H9 (cell line): ENCODE results near the gene FBXL16. TPM values are rescaled to one million over a fixed set of nuclear protein-coding genes. Genes with fewer than 3 reads are reported as not detected.

Source experiments
- DNase-seq: peaks from one replicate; pipeline ENCODE4 v3.0.0-alpha.2; 2017
- H2AFZ ChIP-seq: one replicate; pipeline ENCODE4 v1.6.1; 2013; ENCODE audit warnings: mild to moderate bottlenecking, low read length, control low read depth, moderate library complexity
- H2AK5ac ChIP-seq: 2 replicates; pipeline ENCODE4 v1.6.1; 2013; ENCODE audit warnings: low read length, control low read depth, mixed read lengths; ENCODE audit not compliant: insufficient read length
- H2BK120ac ChIP-seq: one replicate; pipeline ENCODE4 v1.6.1; 2013; ENCODE audit warnings: low read depth, mild to moderate bottlenecking, low read length, control low read depth, inconsistent platforms; ENCODE audit not compliant: poor library complexity, severe bottlenecking
- H2BK12ac ChIP-seq: 2 replicates; pipeline ENCODE4 v1.6.1; 2013; ENCODE audit warnings: low read length, control low read depth, mixed read lengths, low read depth; ENCODE audit not compliant: insufficient read length
- H2BK15ac ChIP-seq: 2 replicates; pipeline ENCODE4 v1.6.1; 2013; ENCODE audit warnings: low read depth, low read length, control low read depth
- H2BK20ac ChIP-seq: one replicate; pipeline ENCODE4 v1.6.1; 2013; ENCODE audit warnings: low read depth, mild to moderate bottlenecking, low read length, control low read depth, inconsistent platforms; ENCODE audit not compliant: poor library complexity, severe bottlenecking
- H2BK5ac ChIP-seq: 2 replicates; pipeline ENCODE4 v1.6.1; 2013; ENCODE audit warnings: low read length, control low read depth, mixed read lengths; ENCODE audit not compliant: insufficient read length
- H3K14ac ChIP-seq: 2 replicates; pipeline ENCODE4 v1.6.1; 2013; ENCODE audit warnings: low read length, control low read depth; ENCODE audit not compliant: insufficient read depth
- H3K18ac ChIP-seq: 2 replicates; pipeline ENCODE4 v1.6.1; 2013; ENCODE audit warnings: low read depth, mild to moderate bottlenecking, mixed read lengths, low read length, control low read depth; ENCODE audit not compliant: insufficient read length
- H3K23ac ChIP-seq: 2 replicates; pipeline ENCODE4 v1.6.1; 2013; ENCODE audit warnings: low read length, control low read depth, mixed read lengths, low read depth; ENCODE audit not compliant: insufficient read length
- H3K23me2 ChIP-seq: 2 replicates; pipeline ENCODE4 v1.6.1; 2013; ENCODE audit warnings: low read depth, mild to moderate bottlenecking, mixed read lengths, low read length, control low read depth; ENCODE audit not compliant: insufficient read length, poor library complexity, severe bottlenecking
- H3K27ac ChIP-seq: 2 replicates; pipeline ENCODE4 v1.5.1; 2013; ENCODE audit warnings: low read length, control low read depth, mixed read lengths, low read depth; ENCODE audit not compliant: insufficient read length
- H3K27me3 ChIP-seq: 2 replicates; pipeline ENCODE4 v1.6.1; 2013; ENCODE audit warnings: low read length, control low read depth, inconsistent platforms; ENCODE audit not compliant: insufficient read depth
- H3K4ac ChIP-seq: 2 replicates; pipeline ENCODE4 v1.6.1; 2013; ENCODE audit warnings: low read depth, mild to moderate bottlenecking, control low read depth, inconsistent platforms, low read length, moderate library complexity
- H3K4me1 ChIP-seq: 2 replicates; pipeline ENCODE4 v1.6.1; 2013; ENCODE audit warnings: low read length, control low read depth, inconsistent platforms; ENCODE audit not compliant: insufficient read depth
- H3K4me2 ChIP-seq: 2 replicates; pipeline ENCODE4 v1.6.1; 2013; ENCODE audit warnings: low read length, control low read depth, mixed read lengths; ENCODE audit not compliant: insufficient read length, insufficient read depth
- H3K56ac ChIP-seq: 2 replicates; pipeline ENCODE4 v1.6.1; 2013; ENCODE audit warnings: low read depth, mild to moderate bottlenecking, mixed read lengths, low read length, control low read depth; ENCODE audit not compliant: insufficient read length
- H3K79me1 ChIP-seq: 2 replicates; pipeline ENCODE4 v1.6.1; 2013; ENCODE audit warnings: low read depth, mild to moderate bottlenecking, moderate library complexity, low read length, control low read depth, inconsistent platforms; ENCODE audit not compliant: insufficient read depth, poor library complexity, severe bottlenecking
- H3K79me2 ChIP-seq: 2 replicates; pipeline ENCODE4 v1.6.1; 2013; ENCODE audit warnings: low read length, control low read depth, inconsistent platforms; ENCODE audit not compliant: insufficient read depth
- H3K9ac ChIP-seq: 2 replicates; pipeline ENCODE4 v1.6.1; 2013; ENCODE audit warnings: low read length, control low read depth, mixed read lengths; ENCODE audit not compliant: insufficient read length; ENCODE audit errors: extremely low read depth
- H3K9me3 ChIP-seq: one replicate; pipeline ENCODE4 v1.6.1; 2013; ENCODE audit warnings: low read depth, low read length, inconsistent platforms; ENCODE audit not compliant: control insufficient read depth
- H3T11ph ChIP-seq: one replicate; pipeline ENCODE4 v1.6.1; 2013; ENCODE audit warnings: mild to moderate bottlenecking, low read length, control low read depth, inconsistent platforms
- H4K20me1 ChIP-seq: one replicate; pipeline ENCODE4 v1.6.1; 2013; ENCODE audit not compliant: control insufficient read depth, insufficient read length, insufficient read depth
- H4K5ac ChIP-seq: 2 replicates; pipeline ENCODE4 v1.6.1; 2013; ENCODE audit warnings: low read depth, mild to moderate bottlenecking, mixed read lengths, low read length, control low read depth; ENCODE audit not compliant: insufficient read length
- H4K8ac ChIP-seq: replicated peaks from 2 replicates; pipeline ENCODE4 v1.6.1; 2013; ENCODE audit warnings: low read length, control low read depth, mixed read lengths, low read depth; ENCODE audit not compliant: insufficient read length
- H4K91ac ChIP-seq: 2 replicates; pipeline ENCODE4 v1.6.1; 2013; ENCODE audit warnings: low read depth, mild to moderate bottlenecking, moderate library complexity, mixed read lengths, low read length, control low read depth; ENCODE audit not compliant: insufficient read length
- H3K27ac Mint-ChIP-seq, 3 experiments: 2 replicates in 2 of 3; 3 replicates in 1 of 3; pipeline ENCODE4 v1.8.0; 2020 to 2021; ENCODE audit warnings: mixed read lengths in 3 of 3, mild to moderate bottlenecking in 1 of 3, moderate library complexity in 1 of 3
- H3K27me3 Mint-ChIP-seq: 2 replicates; pipeline ENCODE4 v1.8.0; 2021; ENCODE audit warnings: low read depth, mild to moderate bottlenecking, moderate library complexity, mixed read lengths
- H3K36me3 Mint-ChIP-seq, 3 experiments: 2 replicates in 2 of 3; 3 replicates in 1 of 3; pipeline ENCODE4 v1.8.0; 2020 to 2021; ENCODE audit warnings: low read depth in 3 of 3, mixed read lengths in 3 of 3; ENCODE audit not compliant: insufficient read depth in 1 of 3
- H3K4me1 Mint-ChIP-seq, 2 experiments: 2 replicates each; pipeline ENCODE4 v1.8.0; 2020; ENCODE audit warnings: mixed read lengths in 2 of 2
- H3K4me3 Mint-ChIP-seq, 2 experiments: 2 replicates in 1 of 2; 3 replicates in 1 of 2; pipeline ENCODE4 v1.8.0; 2020 to 2021; ENCODE audit warnings: mild to moderate bottlenecking in 2 of 2, mixed read lengths in 2 of 2, moderate library complexity in 1 of 2
- H3K9me3 Mint-ChIP-seq, 2 experiments: 2 replicates in 1 of 2; 3 replicates in 1 of 2; pipeline ENCODE4 v1.8.0; 2020; ENCODE audit warnings: mild to moderate bottlenecking in 2 of 2, mixed read lengths in 2 of 2, moderate library complexity in 1 of 2
- WGBS: extraction: QIAGEN DNeasy Blood & Tissue Kit; methylation state at CpG from one replicate; pipeline ENCODE4 v1.1.7; 2013; ENCODE audit warnings: missing lambda C conversion rate, low lambda C conversion rate, mixed read lengths; ENCODE audit not compliant: insufficient read length; ENCODE audit errors: extremely low coverage; 5-methylcytosine and 5-hydroxymethylcytosine counted together
- total RNA-seq: library from RNA; stranded (reverse); gene quantifications from 2 replicates; pipeline ENCODE4 v1.2.1, GENCODE V29; 2021
- TF ChIP-seq, protein P1 (sequence below): fragments of 200-600 bp; sonication (generic); conservative IDR thresholded peaks from 3 replicates; pipeline ENCODE4 v1.8.0; 2021; ENCODE audit warnings: antibody characterized with exemption, mild to moderate bottlenecking

FBXL16 gene
- total RNA-seq, 1 experiment from 2014 or later = 9.6 TPM

DNA sequence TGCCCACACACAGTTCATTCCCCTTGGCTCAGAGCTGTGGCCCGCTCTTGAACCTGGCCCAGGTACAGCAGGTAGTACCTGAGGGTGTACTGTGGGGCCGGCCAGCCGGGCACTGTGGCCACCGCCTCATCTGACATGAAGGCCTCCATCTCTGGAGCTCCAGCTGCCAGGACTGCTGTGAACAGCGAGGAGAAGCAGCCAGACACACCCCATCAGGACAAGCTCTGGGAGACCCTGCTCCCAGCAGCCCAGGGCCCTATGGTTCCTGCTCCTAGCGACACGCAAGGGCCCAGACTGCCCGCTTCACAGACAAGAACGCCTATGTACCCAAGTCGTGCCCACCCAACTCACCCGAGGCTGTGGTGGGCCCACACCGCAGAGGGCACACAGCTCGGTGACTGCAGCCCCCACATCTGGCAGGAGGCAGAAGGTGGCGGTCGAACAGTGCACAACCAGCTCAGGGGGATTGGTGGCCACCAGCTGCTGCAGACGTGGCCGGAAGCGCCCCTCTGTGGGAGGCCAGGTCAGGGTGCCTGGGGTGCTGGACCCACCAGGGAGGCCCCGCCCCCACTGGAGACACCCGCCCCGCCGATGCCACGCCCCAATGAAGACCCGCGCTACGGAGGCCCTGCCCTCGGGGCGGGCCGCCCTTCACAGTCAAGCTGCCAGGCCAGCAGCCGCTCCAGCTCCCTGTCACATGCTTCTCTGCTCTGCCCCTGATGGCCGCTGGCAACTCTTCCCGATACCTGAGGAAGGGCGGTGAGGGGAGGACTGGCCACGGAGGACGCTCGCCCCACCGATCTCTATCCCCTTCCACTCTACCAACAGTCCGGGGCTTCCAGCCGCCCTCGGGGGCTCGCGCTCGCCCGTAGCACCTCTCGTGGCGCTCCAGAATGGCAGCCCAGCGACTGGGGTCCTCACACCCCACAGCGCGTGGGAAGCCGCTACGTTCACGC lies 26.5 kb downstream of the FBXL16 start:
- Histone ChIP-seq H2BK120ac (no peak overlapping the region), H3K79me1 (no peaks in the 10 kb centered on the region), H3K79me2 (peaks cover 2% of the 10 kb centered on the region; the same call in 1 of the 2 replicates), H3K9ac (no peak overlapping the region), H3T11ph (no peak overlapping the region), H3K4me1 (no peaks in the 10 kb centered on the region), H3K4ac (no peak overlapping the region), H2AFZ (no peak overlapping the region), H3K27me3 (no peaks in the 10 kb centered on the region), H2BK15ac (no peak overlapping the region), H3K27ac (no peak overlapping the region), H2BK12ac (no peak overlapping the region), H3K9me3 (no peaks in the 10 kb centered on the region), H2BK20ac (no peak overlapping the region), H4K8ac (no peak overlapping the region), H3K56ac (no peak overlapping the region), H3K14ac (no peak overlapping the region; the same call in 1 of the 2 replicates), H2BK5ac (no peak overlapping the region), H3K4me2 (peak overlapping the region; percentile 61), H4K91ac (no peak overlapping the region), H3K23ac (no peak overlapping the region), H3K23me2 (peaks cover 15% of the 10 kb centered on the region), H4K20me1 (no peaks in the 10 kb centered on the region), H2AK5ac (no peak overlapping the region), H4K5ac (no peak overlapping the region), H3K18ac (peak overlapping the region; percentile 46)
- Mint-ChIP-seq H3K4me3 (peak overlapping the region; percentile 56 to 79), H3K4me1 (peaks cover 24 to 42% of the 10 kb centered on the region in 2 experiments), H3K36me3 (peaks cover 14 to 28% (median 21%) of the 10 kb centered on the region in 3 experiments; a peak in 6 of 7 replicates), H3K27me3 (peaks cover 3% of the 10 kb centered on the region; the same call in 1 of the 2 replicates), H3K27ac (peak overlapping the region in 2 of 3 experiments; percentile 57 to 85; a peak in 3 of 7 replicates), H3K9me3 (no peaks in the 10 kb centered on the region)
- TF ChIP-seq, protein P1, sequence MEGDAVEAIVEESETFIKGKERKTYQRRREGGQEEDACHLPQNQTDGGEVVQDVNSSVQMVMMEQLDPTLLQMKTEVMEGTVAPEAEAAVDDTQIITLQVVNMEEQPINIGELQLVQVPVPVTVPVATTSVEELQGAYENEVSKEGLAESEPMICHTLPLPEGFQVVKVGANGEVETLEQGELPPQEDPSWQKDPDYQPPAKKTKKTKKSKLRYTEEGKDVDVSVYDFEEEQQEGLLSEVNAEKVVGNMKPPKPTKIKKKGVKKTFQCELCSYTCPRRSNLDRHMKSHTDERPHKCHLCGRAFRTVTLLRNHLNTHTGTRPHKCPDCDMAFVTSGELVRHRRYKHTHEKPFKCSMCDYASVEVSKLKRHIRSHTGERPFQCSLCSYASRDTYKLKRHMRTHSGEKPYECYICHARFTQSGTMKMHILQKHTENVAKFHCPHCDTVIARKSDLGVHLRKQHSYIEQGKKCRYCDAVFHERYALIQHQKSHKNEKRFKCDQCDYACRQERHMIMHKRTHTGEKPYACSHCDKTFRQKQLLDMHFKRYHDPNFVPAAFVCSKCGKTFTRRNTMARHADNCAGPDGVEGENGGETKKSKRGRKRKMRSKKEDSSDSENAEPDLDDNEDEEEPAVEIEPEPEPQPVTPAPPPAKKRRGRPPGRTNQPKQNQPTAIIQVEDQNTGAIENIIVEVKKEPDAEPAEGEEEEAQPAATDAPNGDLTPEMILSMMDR = no peak
- no CpG with 5 or more reads among the region's 52 CpGs for WGBS
- DNase-seq = peak; percentile 84
